HuH-7.5 (cell line): Measurements from ENCODE around the gene OR13H1.
A peak's percentile ranks its signal among the peaks of the same experiment; 100 is the strongest.
"Not testable (repeated sequence)": the region's sequence is repeated elsewhere in the genome, so short reads cannot be mapped to it uniquely, and the experiment has no call there.

ENCODE experiments used
- DNase-seq: peaks from one replicate; pipeline ENCODE4 v3.0.0; 2011; ENCODE audit warnings: low spot score

OR13H1 gene, protein sequence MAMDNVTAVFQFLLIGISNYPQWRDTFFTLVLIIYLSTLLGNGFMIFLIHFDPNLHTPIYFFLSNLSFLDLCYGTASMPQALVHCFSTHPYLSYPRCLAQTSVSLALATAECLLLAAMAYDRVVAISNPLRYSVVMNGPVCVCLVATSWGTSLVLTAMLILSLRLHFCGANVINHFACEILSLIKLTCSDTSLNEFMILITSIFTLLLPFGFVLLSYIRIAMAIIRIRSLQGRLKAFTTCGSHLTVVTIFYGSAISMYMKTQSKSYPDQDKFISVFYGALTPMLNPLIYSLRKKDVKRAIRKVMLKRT

DNA sequence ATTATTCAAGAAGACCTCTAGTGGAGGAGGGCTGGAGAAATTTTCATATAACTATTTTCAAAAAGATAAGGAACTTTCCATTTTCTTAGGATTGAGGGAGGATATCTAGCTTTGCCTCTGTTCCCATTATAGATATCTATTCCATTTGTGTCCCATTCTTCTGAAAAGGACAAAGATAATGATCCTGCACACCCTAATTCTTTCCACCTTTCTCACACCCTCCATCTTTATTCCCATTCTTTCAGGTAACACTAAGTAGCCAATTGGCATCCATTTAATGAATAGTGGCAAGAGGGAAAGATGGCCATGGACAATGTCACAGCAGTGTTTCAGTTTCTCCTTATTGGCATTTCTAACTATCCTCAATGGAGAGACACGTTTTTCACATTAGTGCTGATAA is at the start of gene OR13H1:
OR13H1 (plus strand) TSS at position 301 of the 400 bp plus-strand sequence; CDS start at position 301, 0 bp downstream.
- no peak for DNase-seq

DNA sequence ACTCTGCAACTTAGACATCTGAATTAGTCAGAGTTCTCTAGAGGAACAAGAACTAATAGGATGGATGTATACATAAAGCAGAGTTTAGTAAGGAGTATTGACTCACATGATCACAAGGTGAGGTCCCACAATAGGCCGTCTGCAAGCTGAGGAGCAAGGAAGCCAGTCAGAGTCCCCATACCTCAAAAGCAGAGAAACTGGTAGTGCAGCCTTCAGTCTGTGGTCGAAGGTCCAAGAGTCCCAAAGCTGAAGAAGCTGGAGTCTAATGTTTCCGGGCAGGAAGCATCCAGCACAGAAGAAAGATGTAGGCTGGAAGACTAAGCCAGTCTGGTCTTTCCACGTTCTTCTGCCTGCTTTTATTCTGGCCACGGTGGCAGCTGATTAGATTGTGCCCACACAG is 42.3 kb upstream of the OR13H1 start:
- DNase-seq: not testable (repeated sequence)

DNA sequence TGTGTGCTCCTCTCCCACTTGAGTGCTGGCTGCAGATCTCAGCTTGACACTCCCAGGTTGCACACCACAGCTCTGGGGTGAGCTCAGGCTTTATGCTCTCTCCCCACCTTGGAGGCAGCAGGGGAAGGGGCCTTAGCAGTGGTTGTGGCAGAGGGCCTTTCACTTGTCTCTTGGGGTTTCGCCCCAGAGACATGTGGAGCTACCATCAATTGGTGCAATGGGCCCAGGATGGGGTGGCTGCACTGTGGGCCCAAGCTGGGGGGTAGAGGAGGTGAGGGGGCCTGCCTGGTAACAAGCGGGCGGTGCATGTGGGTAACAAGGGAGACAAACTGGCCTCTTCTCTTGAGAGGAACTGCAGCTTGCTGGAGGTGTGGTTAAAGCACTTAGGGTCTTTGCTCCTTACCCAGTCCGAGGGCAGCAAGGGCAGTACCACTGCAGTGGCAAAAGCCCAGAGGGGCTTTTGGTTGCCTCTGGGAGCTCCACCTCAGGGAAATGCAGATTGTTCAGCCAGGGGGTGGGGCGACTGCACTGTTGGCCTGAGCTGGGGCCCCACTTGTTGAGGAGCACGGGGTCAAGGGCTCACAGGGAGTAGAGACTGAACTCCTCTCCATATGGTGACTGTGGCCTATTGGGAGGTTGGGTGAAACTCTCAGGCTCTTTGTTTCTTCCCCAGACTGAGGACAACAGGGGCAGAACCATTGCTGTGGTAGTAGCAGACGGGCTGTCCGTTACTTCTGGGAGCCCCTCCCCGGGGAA is 30.5 kb upstream of the OR13H1 start:
- no peak for DNase-seq

DNA sequence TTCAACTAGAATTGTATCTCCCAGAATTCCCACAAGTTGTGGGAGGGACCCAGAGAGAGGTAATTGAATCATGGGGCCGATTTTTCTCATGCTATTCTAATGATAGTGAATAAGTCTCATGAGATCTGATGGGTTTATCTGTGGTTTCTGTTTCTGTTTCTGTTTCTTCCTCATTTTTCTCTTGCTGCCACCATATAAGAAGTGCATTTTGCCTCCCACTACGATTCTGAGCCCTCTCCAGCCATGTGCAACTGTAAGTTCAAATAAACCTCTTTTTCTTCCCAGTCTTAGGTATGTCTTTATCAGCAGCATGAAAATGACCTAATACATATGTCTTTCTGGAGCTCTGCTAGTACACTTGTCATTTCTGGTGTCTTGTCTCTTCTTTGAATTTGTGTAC is 22.1 kb upstream of the OR13H1 start:
- DNase-seq: no peak

DNA sequence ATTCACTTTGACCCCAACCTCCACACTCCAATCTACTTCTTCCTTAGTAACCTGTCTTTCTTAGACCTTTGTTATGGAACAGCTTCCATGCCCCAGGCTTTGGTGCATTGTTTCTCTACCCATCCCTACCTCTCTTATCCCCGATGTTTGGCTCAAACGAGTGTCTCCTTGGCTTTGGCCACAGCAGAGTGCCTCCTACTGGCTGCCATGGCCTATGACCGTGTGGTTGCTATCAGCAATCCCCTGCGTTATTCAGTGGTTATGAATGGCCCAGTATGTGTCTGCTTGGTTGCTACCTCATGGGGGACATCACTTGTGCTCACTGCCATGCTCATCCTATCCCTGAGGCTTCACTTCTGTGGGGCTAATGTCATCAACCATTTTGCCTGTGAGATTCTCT is 344 bp downstream of the OR13H1 start:
- DNase-seq: no peak

DNA sequence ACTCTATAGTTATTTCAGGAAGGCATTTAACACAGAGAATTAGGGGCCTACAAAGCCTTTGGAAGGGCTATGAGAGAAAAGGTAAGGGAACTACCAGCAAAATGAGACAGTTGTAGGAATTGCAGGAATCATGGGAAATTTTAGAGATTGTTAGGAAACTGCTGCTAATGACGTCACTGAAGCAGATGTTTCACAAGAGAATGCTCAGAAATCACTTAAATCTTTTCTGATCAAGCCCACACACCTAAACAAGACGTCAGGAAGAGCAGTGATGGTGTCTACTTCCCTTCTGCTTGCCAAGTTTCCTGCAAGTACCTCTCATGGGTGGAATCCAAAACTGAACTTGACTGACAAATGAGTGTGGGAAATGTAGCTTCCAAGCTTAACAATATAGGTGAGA is 5.1 kb downstream of the OR13H1 start:
- DNase-seq: no peak

DNA sequence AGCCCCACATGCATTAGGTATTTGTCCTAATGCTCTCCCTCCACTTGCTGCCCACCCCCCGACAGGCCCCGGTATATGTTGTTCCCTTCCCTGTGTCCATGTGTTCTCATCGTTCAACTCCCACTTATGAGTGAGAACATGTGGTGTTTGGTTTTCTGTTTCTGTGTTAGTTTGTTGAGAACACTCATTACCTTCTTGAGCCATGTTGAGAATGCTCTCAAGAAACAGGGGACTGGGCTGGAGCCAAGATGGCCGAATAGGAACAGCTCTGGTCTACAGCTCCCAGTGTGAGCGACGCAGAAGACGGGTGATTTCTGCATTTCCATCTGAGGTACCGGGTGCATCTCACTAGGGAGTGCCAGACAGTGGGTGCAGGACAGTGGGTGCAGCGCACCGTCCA is 8.6 kb downstream of the OR13H1 start:
- not testable (repeated sequence) for DNase-seq

DNA sequence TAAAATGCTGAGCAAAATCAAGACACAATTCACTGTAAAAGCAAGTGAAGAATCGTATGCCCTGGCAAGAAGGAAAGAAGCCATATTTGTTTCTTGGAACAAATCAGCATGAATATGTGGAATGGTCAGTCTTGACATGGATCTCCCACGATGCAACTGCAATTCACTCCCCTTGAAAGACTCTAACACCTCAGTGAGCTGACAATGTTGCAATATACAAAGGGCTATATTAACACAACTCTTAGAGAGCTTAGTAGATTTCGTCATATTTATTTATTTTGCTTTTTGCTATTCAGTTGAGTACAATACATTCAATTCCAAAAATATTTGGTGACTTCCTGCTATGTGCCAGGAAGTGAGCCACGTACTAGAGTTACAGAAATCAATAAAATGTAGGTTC is 14.7 kb downstream of the OR13H1 start:
- no peak for DNase-seq

DNA sequence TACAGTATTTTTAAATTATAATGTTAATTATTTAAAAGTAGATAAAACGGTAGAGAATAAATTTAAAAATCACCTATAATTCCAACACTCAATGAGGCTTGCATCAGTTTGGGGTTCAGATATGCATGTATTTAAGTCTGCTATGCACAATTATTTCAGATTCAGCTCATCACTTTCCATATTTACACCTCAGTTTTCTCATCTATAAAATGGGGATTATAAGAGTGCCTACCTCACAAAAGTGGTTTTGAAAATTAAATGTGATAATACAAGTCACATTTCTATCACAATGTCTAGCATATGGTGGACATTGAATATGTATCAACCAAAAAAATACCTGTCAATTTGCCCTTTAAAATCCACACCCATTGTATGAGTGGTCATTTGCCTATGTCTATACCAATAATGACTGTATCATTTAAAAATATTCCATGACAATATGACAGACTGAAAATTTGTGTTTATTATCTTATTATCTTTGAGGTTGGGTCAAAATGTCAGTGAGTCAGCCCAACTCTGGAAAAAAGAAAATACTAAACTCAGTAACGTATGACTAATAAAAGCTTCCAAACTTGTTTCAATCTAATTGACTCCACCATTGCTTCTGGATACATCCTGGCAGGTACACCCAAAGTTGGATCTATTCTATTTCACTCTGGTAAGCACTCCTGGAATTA is 20.8 kb downstream of the OR13H1 start:
- DNase-seq: no peak

DNA sequence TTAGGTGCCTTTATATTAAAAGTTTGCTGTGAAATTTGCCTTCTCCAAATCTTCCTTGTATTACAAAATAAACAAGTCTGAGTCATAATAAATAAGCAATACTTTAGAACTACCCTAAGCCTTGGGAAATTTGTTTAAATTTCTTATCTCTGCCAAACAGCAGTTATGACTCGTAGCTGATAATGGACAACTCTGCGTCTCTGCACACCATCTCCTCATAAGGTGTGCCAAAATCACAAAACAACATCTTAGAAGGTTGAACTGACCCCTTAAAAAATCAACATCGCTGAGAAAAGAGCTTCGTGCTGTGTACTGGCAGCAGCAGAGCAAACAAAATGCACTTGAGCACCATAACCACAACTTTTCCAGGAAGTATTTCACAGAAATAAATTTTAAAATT is 22.0 kb downstream of the OR13H1 start:
- no peak for DNase-seq

DNA sequence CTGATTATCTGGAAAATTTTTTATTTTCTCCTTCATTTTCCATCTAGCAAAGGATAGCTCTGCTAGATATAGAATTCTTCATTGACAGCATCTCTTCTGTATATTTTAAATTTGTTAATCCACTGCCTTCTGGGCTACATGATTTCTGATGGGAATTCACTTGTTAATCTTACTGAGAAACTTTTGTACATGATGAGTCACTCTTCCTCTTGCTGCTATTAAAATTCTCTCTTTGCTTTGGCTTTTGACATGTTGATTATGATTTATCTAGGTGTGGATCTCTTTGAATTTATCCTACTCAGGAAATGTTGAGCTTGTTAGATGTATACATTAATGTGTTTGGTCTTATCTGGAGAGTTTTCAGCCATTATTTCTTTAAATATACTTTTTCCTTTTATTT is 27.5 kb downstream of the OR13H1 start:
- no peak for DNase-seq

DNA sequence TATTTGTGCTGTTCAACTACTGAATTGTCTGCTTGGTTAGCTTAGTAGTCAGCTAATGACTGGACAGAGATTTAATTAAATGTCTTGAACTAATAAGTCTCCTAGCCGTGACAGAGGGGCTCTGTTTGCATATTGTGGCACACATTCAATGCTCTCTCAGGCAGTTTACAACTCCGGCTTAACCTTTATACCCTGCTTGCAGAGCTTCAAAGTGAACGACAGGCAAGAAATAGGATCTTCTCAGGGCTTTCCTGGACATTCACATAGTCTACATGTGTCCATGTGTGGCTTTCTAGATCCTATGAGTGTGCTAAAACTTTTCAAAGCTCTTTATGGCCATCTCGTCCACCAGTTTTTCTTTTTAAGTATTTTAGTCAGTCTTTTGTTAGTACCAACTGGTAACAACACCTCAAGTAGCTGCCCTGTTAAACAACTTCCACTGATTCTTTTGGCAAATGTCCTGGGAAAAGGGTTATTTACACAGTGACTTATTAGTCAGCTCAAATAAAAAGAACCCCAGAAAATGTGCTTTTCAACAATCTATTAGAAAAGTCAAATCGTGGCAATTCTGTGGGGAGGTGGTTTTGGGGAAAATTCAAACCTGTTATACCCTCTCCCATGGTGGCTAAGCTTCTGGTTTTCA is 28.6 kb downstream of the OR13H1 start:
- no peak for DNase-seq

DNA sequence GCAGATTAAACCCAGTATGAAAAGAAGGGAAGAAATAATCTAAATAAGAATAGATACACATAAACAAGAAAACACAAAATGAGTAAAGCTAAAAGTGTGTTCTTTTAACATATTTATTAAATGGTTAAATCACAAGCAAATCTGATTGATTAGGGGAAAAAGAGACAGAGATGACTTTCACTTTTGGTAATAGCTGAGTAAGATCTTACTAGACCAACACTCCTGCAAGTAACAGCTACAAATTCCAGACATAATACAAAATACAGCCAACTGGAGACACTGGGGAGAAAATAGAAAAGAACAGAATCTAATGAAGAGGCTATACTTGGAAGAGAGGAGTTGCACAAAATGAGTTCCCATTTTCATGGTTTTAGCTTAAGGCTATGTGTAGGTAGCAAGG is 33.5 kb downstream of the OR13H1 start:
- DNase-seq: no peak

DNA sequence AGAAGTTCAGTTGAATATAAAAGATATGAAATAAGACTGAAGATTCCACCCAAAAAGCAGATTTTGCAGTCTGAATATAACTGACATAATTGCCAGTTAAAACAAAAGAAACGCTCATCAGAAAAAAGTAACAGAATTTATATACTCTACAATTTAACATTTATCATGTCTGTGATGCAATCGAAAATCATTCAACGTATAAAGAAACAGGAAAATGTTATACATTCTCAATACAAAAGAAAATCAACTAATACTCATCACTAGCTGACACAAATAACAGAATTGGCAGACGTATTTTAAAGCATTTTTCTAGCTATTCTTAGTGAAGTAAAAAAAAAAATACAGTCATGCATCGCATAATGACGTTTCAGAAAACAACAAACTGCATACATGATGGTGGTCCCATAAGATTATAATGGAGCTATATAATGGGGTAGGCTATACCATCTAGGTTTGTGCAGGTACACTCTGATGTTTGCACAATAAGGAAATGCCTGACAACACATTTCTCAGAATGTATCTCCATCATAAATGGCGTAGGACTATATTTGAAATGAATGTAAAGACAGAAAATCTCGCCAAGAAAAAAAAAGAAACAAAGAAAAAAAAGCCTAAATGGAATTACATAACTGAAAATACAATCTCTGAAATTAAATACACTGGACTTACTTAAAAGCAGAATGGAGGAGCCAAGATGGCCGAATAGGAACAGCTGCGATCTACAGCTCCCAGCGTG is 34.3 kb downstream of the OR13H1 start:
- no peak for DNase-seq

DNA sequence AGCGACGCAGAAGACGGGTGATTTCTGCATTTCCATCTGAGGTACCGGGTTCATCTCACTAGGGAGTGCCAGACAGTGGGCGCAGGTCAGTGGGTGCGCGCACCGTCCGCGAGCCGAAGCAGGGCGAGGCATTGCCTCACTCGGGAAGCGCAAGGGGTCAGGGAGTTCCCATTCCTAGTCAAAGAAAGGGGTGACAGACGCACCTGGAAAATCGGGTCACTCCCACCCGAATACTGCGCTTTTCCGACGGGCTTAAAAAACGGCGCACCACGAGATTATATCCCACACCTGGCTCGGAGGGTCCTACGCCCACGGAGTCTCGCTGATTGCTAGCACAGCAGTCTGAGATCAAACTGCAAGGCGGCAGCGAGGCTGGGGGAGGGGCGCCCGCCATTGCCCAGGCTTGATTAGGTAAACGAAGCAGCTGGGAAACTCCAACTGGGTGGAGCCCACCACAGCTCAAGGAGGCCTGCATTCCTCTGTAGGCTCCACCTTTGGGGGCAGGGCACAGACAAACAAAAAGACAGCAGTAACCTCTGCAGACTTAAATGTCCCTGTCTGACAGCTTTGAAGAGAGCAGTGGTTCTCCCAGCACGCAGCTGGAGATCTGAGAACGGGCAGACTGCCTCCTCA is 35.0 kb downstream of the OR13H1 start:
- not testable (repeated sequence) for DNase-seq

DNA sequence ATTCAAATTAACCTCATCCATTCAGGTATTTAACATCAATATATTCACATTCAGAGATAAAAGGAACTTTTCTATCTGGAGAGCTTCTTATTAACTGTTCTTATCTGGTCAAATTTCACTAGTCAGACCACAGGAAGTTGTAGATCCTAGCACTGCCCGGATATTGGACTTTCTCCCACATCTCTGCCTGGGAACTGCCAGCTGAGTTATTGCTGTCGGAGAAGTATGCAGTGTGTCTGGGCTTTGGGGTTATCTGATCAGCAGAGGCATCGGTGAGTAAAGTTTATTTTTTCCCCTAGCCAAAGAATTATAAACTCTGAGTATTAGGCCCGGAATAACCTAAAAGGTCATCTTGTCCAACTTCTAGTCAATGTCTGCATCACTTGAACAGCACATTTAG is 45.1 kb downstream of the OR13H1 start:
- DNase-seq: peak; percentile 21
